GM12875 (cell line): ENCODE measurements around the gene HLA-B.

ENCODE experiments used
- H3K4me3 ChIP-seq: one replicate; pipeline ENCODE4 v1.5.1; 2011; ENCODE audit warnings: low read depth, low read length, control low read depth
- TF ChIP-seq, protein P1 (sequence below): IDR thresholded peaks from 2 replicates; pipeline ENCODE4 v1.5.1; 2011; ENCODE audit warnings: low read depth, mild to moderate bottlenecking, control low read depth, inconsistent platforms, low read length, moderate library complexity, borderline replicate concordance; ENCODE audit not compliant: insufficient read depth

Gene HLA-B

DNA sequence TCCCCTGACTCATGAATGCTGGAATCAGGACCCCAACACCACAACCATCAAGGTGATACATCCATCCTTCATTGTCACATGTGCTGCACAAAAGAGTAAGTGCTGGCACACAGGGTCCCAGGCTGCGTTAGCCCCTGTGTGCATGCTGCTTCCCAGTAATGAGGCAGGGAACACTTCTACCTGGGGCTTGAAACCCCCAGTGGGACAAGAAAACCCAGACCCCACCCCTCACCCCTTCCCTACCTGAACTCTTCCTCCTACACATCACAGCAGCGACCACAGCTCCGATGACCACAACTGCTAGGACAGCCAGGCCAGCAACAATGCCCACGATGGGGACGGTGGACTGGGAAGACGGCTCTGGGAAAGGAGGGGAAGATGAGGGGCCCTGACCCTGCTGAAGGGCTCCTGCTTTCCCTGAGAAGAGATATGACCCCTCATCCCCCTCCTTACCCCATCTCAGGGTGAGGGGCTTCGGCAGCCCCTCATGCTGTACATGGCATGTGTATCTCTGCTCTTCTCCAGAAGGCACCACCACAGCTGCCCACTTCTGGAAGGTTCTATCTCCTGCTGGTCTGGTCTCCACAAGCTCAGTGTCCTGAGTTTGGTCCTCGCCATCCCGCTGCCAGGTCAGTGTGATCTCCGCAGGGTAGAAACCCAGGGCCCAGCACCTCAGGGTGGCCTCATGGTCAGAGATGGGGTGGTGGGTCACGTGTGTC is 2.0 kb downstream of the HLA-B start:
- peak overlapping the region; percentile 57 for H3K4me3 ChIP-seq
- TF ChIP-seq, protein P1, sequence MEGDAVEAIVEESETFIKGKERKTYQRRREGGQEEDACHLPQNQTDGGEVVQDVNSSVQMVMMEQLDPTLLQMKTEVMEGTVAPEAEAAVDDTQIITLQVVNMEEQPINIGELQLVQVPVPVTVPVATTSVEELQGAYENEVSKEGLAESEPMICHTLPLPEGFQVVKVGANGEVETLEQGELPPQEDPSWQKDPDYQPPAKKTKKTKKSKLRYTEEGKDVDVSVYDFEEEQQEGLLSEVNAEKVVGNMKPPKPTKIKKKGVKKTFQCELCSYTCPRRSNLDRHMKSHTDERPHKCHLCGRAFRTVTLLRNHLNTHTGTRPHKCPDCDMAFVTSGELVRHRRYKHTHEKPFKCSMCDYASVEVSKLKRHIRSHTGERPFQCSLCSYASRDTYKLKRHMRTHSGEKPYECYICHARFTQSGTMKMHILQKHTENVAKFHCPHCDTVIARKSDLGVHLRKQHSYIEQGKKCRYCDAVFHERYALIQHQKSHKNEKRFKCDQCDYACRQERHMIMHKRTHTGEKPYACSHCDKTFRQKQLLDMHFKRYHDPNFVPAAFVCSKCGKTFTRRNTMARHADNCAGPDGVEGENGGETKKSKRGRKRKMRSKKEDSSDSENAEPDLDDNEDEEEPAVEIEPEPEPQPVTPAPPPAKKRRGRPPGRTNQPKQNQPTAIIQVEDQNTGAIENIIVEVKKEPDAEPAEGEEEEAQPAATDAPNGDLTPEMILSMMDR: no peak

DNA sequence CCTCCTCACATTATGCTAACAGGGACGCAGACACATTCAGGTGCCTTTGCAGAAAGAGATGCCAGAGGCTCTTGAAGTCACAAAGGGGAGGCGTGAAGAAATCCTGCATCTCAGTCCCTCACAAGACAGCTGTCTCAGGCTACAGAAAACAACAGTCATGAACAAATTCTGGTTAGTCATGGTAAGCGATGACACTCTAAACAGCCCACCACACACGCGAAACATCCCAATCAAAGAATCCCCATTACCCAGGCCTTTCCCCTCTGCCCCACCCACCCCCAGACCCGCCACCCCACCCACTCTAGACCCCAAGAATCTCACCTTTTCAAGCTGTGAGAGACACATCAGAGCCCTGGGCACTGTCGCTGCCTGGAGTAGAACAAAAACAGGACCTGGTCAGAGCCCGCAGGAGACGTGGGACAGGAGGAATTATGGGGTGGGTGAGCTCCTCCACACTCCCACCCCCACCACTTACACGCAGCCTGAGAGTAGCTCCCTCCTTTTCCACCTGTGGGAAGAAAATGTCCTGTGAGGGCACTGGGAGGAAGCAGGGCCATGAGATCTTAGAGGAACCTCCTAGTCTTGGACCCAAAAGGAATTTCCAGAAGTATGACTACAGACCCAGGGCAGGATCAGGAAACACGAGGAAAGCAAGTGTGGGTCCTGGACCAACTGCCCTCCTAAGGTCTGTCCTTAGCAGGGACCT is 2.7 kb downstream of the HLA-B start:
- TF ChIP-seq, protein P1: no peak
- peak overlapping the region; percentile 57 for H3K4me3 ChIP-seq

DNA sequence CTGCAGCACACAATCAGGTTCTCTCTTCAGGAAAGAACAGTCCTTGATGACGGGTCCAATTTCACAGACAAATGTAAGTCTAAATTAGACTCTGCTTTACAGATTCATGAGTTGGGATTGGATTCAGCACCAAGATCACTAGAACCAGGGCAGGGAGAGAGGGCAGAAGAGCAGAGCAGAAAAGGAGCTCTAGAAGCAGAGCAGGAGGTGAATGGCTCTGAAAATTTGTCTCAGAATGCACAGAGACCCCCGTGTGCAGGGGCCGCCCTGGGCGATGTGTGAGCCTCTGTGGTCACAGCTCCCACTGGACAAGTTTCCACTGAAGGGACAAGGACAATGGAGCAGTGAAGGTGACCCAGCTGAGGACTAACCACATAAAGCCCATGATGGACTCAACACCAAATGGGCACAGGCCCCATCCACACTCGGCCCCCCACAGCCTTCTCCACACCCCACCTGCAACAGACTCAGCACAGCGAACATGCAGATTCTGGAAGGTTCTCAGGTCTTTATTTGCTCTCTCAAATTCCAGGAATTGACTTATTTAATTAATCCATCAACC is 3.5 kb downstream of the HLA-B start:
- TF ChIP-seq, protein P1: no peak
- H3K4me3 ChIP-seq: peak overlapping the region; percentile 28

DNA sequence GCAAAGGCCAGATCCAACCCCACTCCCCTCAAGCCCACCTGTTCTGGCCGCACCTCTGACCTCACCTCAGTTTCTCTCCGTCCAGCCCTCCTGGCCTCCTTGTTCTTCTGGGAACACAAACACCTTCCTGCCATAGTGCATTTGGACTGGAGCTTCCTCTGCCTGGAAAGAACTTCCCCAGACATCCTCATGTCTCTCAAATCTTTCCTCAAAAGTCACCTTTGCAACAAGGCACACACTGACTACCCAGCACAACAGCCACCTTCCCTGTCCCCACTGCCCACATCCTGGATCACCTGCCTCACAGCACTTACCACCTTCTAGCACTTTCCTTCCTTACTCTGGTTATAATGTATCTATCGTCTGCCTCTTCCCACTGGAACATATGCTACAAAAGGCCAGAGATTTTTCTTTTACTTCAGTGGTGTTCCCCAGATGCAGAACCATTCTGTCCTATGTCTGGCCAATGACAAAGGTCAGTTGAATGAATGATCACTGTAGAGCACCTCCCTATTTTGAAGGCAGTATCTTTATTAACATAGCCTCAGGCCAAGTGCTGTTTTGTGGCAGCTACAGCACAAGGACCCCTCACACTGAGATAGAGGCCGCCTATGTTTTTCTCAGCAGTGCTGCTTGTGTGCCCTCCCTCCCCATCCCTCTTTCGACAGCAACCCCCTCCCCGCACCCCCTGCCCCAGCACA is 4.1 kb downstream of the HLA-B start:
- no peak overlapping the region for H3K4me3 ChIP-seq
- TF ChIP-seq, protein P1: no peak

DNA sequence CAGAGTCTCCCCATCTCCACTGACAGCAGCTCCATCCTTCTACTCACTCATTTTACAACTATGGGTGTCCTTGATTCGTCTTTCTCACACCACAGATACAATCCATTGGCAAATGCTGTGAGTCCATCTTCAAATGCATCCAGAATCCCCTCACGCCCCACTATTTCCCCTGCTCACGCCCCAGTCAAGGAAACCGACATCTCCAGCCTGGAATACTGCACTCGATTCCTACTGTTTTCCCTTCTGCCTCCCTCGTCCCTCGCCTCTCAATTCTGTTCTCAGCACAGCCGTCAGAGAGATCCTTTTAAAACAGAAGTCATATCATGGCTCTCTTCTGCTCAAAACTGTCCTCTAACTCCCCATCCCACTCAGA is 4.7 kb downstream of the HLA-B start:
- TF ChIP-seq, protein P1: no peak
- H3K4me3 ChIP-seq: no peak overlapping the region

DNA sequence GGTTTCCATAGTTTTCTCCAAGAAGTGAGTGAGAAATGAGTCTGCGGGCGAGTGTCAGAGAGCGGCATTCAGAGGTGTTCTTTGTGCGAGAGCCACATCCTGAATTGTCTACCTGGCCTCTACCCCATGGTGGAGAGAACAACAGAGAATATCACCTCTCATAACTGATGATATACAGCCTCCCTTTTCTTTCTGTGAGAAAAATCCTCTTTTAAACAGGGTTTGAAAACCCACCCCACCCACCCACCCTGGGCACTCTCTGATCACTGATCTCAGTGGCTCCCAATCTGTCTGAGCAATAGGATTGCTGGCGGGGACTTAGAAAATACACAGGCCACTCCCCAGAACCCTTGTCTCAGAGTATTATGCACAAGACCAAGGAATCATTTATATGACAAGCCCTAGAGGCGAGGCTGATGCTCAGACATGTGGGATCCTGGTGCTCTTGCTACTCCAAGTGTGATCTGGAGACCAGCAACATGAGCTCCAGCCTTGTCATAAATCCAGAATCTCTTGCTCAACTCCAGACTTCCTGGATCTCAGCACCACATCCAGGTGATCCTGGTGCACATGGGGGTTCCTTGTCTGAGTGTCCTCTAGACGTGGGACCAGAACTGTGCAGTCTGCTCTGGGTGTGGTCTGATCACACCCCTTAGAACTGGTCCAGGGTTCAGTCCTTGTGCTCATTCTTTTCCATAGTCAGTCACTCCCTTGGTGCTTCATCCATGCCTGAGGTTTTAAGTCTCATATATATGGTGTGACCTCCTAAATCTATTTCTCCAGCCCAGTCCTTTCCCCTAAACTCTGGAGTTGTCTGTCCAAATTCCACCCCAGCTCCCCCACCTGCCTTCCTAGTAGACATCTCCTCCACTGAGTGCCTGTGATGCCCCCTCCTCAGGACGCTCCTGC is 5.3 kb downstream of the HLA-B start:
- TF ChIP-seq, protein P1: no peak

More for the DNA sequence above, 5.3 kb downstream of the HLA-B start:
- H3K4me3 ChIP-seq: no peak overlapping the region
